ENCODE measurements around the gene GARIN5B.

DNA sequence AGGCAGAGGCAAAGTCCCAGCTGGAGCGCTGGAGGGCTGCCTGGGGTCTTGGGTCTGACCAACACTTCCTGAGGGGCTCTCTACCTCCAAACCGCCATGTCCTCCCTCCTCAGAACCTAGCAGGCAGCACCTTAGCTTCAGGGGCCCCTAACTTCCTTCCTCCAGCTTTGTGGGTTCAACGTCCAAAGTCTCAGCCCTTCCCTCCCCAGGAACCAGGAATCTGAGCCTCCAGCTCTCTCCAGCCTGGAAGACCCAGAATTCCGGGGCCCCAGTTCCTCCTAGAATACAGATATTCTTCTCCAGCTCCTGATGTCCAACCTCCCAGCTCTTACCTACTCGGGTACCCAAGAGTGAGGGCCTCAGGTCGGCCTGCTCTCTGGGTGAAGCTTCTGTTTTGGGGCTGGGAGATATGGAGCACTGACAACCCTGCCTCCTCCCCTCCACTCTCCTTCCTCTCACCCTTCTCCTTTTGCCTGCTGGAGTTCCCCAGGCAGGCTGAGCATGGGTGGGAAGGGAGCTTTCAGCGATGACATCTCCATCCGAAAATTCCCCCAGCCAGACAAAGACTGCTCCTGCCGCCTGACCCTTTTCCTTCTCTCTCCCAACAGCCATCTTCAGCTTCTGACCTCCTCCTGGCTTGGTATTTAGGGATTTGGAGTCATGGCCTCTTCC, 41.5 kb downstream of the GARIN5B start:
- TF ChIP-seq, protein P1, sequence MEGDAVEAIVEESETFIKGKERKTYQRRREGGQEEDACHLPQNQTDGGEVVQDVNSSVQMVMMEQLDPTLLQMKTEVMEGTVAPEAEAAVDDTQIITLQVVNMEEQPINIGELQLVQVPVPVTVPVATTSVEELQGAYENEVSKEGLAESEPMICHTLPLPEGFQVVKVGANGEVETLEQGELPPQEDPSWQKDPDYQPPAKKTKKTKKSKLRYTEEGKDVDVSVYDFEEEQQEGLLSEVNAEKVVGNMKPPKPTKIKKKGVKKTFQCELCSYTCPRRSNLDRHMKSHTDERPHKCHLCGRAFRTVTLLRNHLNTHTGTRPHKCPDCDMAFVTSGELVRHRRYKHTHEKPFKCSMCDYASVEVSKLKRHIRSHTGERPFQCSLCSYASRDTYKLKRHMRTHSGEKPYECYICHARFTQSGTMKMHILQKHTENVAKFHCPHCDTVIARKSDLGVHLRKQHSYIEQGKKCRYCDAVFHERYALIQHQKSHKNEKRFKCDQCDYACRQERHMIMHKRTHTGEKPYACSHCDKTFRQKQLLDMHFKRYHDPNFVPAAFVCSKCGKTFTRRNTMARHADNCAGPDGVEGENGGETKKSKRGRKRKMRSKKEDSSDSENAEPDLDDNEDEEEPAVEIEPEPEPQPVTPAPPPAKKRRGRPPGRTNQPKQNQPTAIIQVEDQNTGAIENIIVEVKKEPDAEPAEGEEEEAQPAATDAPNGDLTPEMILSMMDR (IDR thresholded peaks at IDR 0.05; ENCODE audit: poor library complexity, severe bottlenecking) = no peak
- no peak for TF ChIP-seq RAD21 (conservative IDR thresholded peaks at IDR 0.05)
- TF ChIP-seq MXI1 (conservative IDR thresholded peaks at IDR 0.05; ENCODE audit: poor library complexity, severe bottlenecking) = no peak
- TF ChIP-seq, protein P2, sequence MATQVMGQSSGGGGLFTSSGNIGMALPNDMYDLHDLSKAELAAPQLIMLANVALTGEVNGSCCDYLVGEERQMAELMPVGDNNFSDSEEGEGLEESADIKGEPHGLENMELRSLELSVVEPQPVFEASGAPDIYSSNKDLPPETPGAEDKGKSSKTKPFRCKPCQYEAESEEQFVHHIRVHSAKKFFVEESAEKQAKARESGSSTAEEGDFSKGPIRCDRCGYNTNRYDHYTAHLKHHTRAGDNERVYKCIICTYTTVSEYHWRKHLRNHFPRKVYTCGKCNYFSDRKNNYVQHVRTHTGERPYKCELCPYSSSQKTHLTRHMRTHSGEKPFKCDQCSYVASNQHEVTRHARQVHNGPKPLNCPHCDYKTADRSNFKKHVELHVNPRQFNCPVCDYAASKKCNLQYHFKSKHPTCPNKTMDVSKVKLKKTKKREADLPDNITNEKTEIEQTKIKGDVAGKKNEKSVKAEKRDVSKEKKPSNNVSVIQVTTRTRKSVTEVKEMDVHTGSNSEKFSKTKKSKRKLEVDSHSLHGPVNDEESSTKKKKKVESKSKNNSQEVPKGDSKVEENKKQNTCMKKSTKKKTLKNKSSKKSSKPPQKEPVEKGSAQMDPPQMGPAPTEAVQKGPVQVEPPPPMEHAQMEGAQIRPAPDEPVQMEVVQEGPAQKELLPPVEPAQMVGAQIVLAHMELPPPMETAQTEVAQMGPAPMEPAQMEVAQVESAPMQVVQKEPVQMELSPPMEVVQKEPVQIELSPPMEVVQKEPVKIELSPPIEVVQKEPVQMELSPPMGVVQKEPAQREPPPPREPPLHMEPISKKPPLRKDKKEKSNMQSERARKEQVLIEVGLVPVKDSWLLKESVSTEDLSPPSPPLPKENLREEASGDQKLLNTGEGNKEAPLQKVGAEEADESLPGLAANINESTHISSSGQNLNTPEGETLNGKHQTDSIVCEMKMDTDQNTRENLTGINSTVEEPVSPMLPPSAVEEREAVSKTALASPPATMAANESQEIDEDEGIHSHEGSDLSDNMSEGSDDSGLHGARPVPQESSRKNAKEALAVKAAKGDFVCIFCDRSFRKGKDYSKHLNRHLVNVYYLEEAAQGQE (IDR thresholded peaks at IDR 0.05; ENCODE audit: borderline replicate concordance) = no peak
- TF ChIP-seq TAF1 (IDR thresholded peaks at IDR 0.05; ENCODE audit: low read depth) = no peak
- TF ChIP-seq EP300 (conservative IDR thresholded peaks at IDR 0.05; ENCODE audit: poor library complexity, severe bottlenecking) = no peak
